Caco-2 (cell line): ENCODE results near the gene KLHL35. TPM values are rescaled to one million over a fixed set of nuclear protein-coding genes. Genes with fewer than 3 reads are reported as not detected.

ENCODE experiments used
- BruUV-seq: library from RNA; stranded (reverse); fragments of 400-500 nt; replicated peaks from 2 replicates; lab custom pipeline; 2021; lab: Mats Ljungman, UMichigan
- CTCF ChIA-PET: fragments of 300-600 bp; sonication (Branson Sonifier 250); formaldehyde crosslinking; loops from one replicate; lab custom pipeline; 2022; ENCODE audit warnings: antibody characterized with exemption; lab: Charles Lee
- POLR2A ChIA-PET: fragments of 300-600 bp; sonication (Branson Sonifier 250); formaldehyde crosslinking; loops from one replicate; lab custom pipeline; 2022; ENCODE audit warnings: antibody characterized with exemption; lab: Charles Lee
- DNase-seq, 2 experiments: peaks; one replicate each; pipeline versions ENCODE4 v3.0.0 to v3.0.0-alpha.2; 2020 to 2022
- H3K27me3 ChIP-seq: replicated peaks from 2 replicates; pipeline ENCODE4 v1.6.0; 2011; ENCODE audit warnings: low read length; ENCODE audit not compliant: control insufficient read depth, insufficient read depth
- H3K36me3 ChIP-seq: 2 replicates; pipeline ENCODE4 v1.5.1; 2011; ENCODE audit warnings: low read length; ENCODE audit not compliant: control insufficient read depth, insufficient read depth
- H3K4me1 ChIP-seq: fragments of 250-450 bp; sonication (Bioruptor Pico); 2 replicates; pipeline ENCODE4 v1.5.1; 2020; ENCODE audit warnings: mild to moderate bottlenecking
- H3K4me3 ChIP-seq: 2 replicates; pipeline ENCODE4 v1.5.1; 2011; ENCODE audit warnings: low read depth, mild to moderate bottlenecking, control low read depth, low read length
- H3K9me3 ChIP-seq: fragments of 250-450 bp; sonication (Bioruptor Pico); 2 replicates; pipeline ENCODE4 v1.5.1; 2020; ENCODE audit warnings: mild to moderate bottlenecking, moderate library complexity
- H3K27ac Mint-ChIP-seq: one replicate; pipeline ENCODE4 v1.8.0; 2022; ENCODE audit warnings: mixed read lengths; ENCODE audit not compliant: unreplicated experiment
- H3K27me3 Mint-ChIP-seq: one replicate; pipeline ENCODE4 v1.8.0; 2022; ENCODE audit warnings: mixed read lengths; ENCODE audit not compliant: insufficient read depth, unreplicated experiment
- H3K36me3 Mint-ChIP-seq: one replicate; pipeline ENCODE4 v1.8.0; 2022; ENCODE audit warnings: mild to moderate bottlenecking, mixed read lengths; ENCODE audit not compliant: insufficient read depth, unreplicated experiment
- H3K4me1 Mint-ChIP-seq: one replicate; pipeline ENCODE4 v1.8.0; 2022; ENCODE audit warnings: low read depth, mixed read lengths; ENCODE audit not compliant: unreplicated experiment
- H3K4me3 Mint-ChIP-seq: one replicate; pipeline ENCODE4 v1.8.0; 2022; ENCODE audit warnings: mild to moderate bottlenecking, moderate library complexity, mixed read lengths; ENCODE audit not compliant: unreplicated experiment
- H3K9me3 Mint-ChIP-seq: one replicate; pipeline ENCODE4 v1.8.0; 2022; ENCODE audit warnings: mixed read lengths; ENCODE audit not compliant: unreplicated experiment
- CTCF ChIP-seq, 2 experiments: fragments of 200-600 bp in 1 of 2; IDR thresholded peaks; 1 replicate in 1 of 2; 2 replicates in 1 of 2; pipeline versions ENCODE4 v1.5.1 to v1.8.0; 2011 to 2022; ENCODE audit warnings: antibody characterized with exemption in 1 of 2, control low read depth in 1 of 2, inconsistent platforms in 1 of 2, low read depth in 1 of 2, low read length in 1 of 2, mild to moderate bottlenecking in 1 of 2, moderate library complexity in 1 of 2; ENCODE audit not compliant: insufficient read depth in 1 of 2, severe bottlenecking in 1 of 2, unreplicated experiment in 1 of 2
- intact Hi-C: fragments of 100-400 bp; cut with micrococcal nuclease; formaldehyde crosslinking; loops from one replicate; pipeline ENCODE4 v1.10.0; 2022; ENCODE audit not compliant: unreplicated experiment
- total RNA-seq: library from RNA; stranded (reverse); gene quantifications from 2 replicates; pipeline ENCODE4 v1.2.3, GENCODE V29; 2022

The KLHL35 gene
- total RNA-seq, 1 experiment from 2014 or later, result 51.4 TPM

DNA sequence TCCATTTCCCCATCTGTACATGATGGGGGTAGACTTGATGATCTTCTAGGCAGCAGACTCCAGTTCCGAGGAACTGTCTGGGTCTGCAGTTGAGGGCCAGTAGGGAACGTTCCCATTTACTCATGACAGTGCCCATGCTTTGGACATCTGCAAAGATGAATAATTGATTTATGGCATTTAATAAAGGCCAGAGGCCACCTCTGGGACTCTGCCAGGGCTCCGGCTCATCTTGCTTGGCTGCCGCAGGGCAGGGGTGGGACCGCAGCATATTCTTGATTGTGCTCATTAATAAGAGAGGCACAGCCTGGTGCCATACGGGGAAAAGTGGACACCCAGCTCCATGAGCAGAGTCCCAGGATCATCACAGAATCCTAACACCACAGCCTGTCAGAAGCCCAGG lies 28.1 kb upstream of the KLHL35 start:
- peaks cover 14% of the 10 kb centered on the region for H3K36me3 Mint-ChIP-seq
- ChIA-PET CTCF (interaction anchor here (1.0 to 1.8 kb wide), 3 partner anchors 10 to 70 kb away, joined by 3 to 6 read pairs (median 4); partner anchors contain the start of gene GDPD5), POLR2A (no interaction called here)
- intact Hi-C loops, result loop anchor here (5.0 kb wide), 1 partner anchor 71 kb away; no protein-coding TSS in a partner anchor
- no peak for DNase-seq
- no peak overlapping the region for H3K27ac Mint-ChIP-seq
- H3K4me3 ChIP-seq, result no peak overlapping the region
- no peak overlapping the region for H3K4me3 Mint-ChIP-seq
- H3K36me3 ChIP-seq, result no peaks in the 10 kb centered on the region
- no peaks in the 10 kb centered on the region for H3K27me3 ChIP-seq
- BruUV-seq, result no TSS peak
- H3K9me3 Mint-ChIP-seq, result no peaks in the 10 kb centered on the region
- peaks cover 27% of the 10 kb centered on the region for H3K4me1 Mint-ChIP-seq
- no peak for TF ChIP-seq CTCF (IDR thresholded peaks at IDR 0.05; ENCODE audit: insufficient read depth in 1 of 2, low read depth in 1 of 2, low read length in 1 of 2, severe bottlenecking in 1 of 2, unreplicated experiment in 1 of 2)
- peaks cover 26% of the 10 kb centered on the region for H3K4me1 ChIP-seq
- H3K27me3 Mint-ChIP-seq, result no peaks in the 10 kb centered on the region
- no peaks in the 10 kb centered on the region for H3K9me3 ChIP-seq

GRCh38 chr11:75456596-75457183 lies 23.7 kb upstream of the KLHL35 start:
- Histone ChIP-seq H3K4me1 (peaks cover 2% of the 10 kb centered on the region; the same call in 1 of the 2 replicates), H3K36me3 (no peaks in the 10 kb centered on the region), H3K9me3 (no peaks in the 10 kb centered on the region), H3K27me3 (no peaks in the 10 kb centered on the region), H3K4me3 (no peak overlapping the region)
- H3K4me3 Mint-ChIP-seq, result no peak overlapping the region
- TF ChIP-seq CTCF (IDR thresholded peaks at IDR 0.05; ENCODE audit: insufficient read depth in 1 of 2, low read depth in 1 of 2, low read length in 1 of 2, severe bottlenecking in 1 of 2, unreplicated experiment in 1 of 2), result no peak
- H3K4me1 Mint-ChIP-seq, result no peaks in the 10 kb centered on the region
- intact Hi-C loops, result no loop called here
- H3K27ac Mint-ChIP-seq, result no peak overlapping the region
- no peaks in the 10 kb centered on the region for H3K36me3 Mint-ChIP-seq
- no peaks in the 10 kb centered on the region for H3K9me3 Mint-ChIP-seq
- CTCF ChIA-PET, result interaction anchor here (1.2 kb wide), 1 partner anchor 11 kb away, joined by 3 read pairs; no protein-coding TSS in a partner anchor
- POLR2A ChIA-PET, result no interaction called here
- no TSS peak for BruUV-seq
- no peak for DNase-seq
- H3K27me3 Mint-ChIP-seq, result no peaks in the 10 kb centered on the region

GRCh38 chr11:75454987-75455386 lies 22.0 kb upstream of the KLHL35 start:
- Mint-ChIP-seq H3K4me1 (no peaks in the 10 kb centered on the region), H3K27me3 (no peaks in the 10 kb centered on the region), H3K4me3 (no peak overlapping the region), H3K36me3 (no peaks in the 10 kb centered on the region), H3K27ac (no peak overlapping the region), H3K9me3 (no peaks in the 10 kb centered on the region)
- Histone ChIP-seq H3K4me1 (no peaks in the 10 kb centered on the region), H3K9me3 (no peaks in the 10 kb centered on the region), H3K27me3 (no peaks in the 10 kb centered on the region), H3K4me3 (no peak overlapping the region), H3K36me3 (no peaks in the 10 kb centered on the region)
- no peak for TF ChIP-seq CTCF (IDR thresholded peaks at IDR 0.05; ENCODE audit: insufficient read depth in 1 of 2, low read depth in 1 of 2, low read length in 1 of 2, severe bottlenecking in 1 of 2, unreplicated experiment in 1 of 2)
- intact Hi-C loops, result no loop called here
- CTCF ChIA-PET, result interaction anchor here (0.5 to 1.8 kb wide), 5 partner anchors 10 to 67 kb away, joined by 3 to 5 read pairs (median 5); no protein-coding TSS in a partner anchor
- BruUV-seq, result no TSS peak
- no peak for DNase-seq
- POLR2A ChIA-PET, result no interaction called here
